Neural crest cell (in vitro differentiated cells): ENCODE results near the gene RAB19. TPM values are rescaled to one million over a fixed set of nuclear protein-coding genes. Genes with fewer than 3 reads are reported as not detected.

Experiments
- DNase-seq: peaks from one replicate; pipeline ENCODE4 v3.0.0; 2021; ENCODE audit warnings: low read depth, mixed read lengths, low spot score
- H3K27ac Mint-ChIP-seq: one replicate; pipeline ENCODE4 v1.8.0; 2021; ENCODE audit warnings: mild to moderate bottlenecking, mixed read lengths; ENCODE audit not compliant: unreplicated experiment
- H3K27me3 Mint-ChIP-seq: 2 replicates; pipeline ENCODE4 v1.8.0; 2021; ENCODE audit warnings: low read depth, mild to moderate bottlenecking, mixed read lengths
- H3K36me3 Mint-ChIP-seq: 2 replicates; pipeline ENCODE4 v1.8.0; 2021; ENCODE audit warnings: low read depth, mild to moderate bottlenecking, mixed read lengths
- H3K4me1 Mint-ChIP-seq: 2 replicates; pipeline ENCODE4 v1.8.0; 2021; ENCODE audit warnings: mixed read lengths
- H3K4me3 Mint-ChIP-seq: one replicate; pipeline ENCODE4 v1.8.0; 2021; ENCODE audit warnings: mild to moderate bottlenecking, mixed read lengths
- H3K9me3 Mint-ChIP-seq: 2 replicates; pipeline ENCODE4 v1.8.0; 2021; ENCODE audit warnings: mixed read lengths
- total RNA-seq: library from RNA; stranded (reverse); gene quantifications from 2 replicates; pipeline ENCODE4 v1.2.1, GENCODE V29; 2021
- TF ChIP-seq, protein P1 (sequence below): fragments of 200-600 bp; sonication (generic); conservative IDR thresholded peaks from 2 replicates; pipeline ENCODE4 v1.5.0; 2021; ENCODE audit warnings: antibody characterized with exemption, mild to moderate bottlenecking

RAB19 gene
- total RNA-seq, 1 donor from 2014 or later: not detected

DNA sequence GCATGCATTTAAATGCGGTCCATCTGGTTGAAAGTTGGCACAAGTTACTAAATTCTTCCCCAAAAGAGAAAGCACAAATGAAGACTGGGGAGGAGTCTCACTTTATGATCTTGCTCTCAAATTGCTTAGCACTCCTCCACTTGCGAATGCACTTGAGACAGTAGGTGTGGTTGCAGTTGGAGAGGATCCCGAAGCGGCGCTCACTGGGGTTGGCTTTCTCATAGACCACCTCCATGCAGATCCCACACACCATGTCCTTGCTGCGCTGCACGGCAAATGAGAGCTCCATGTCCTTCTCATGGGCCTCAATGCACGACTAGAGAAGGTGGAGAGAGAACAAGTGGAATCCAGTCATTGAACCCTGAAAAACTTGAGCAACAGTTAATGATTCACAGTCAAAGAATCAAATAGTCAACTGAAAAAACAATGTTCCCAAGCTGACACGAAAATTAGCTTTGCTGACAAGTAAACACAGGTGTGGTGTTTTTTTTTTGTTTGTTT, 52.7 kb downstream of the RAB19 start:
- Mint-ChIP-seq H3K4me1 (peaks cover 28% of the 10 kb centered on the region), H3K27ac (no peak overlapping the region), H3K4me3 (no peak overlapping the region), H3K36me3 (peaks cover 15% of the 10 kb centered on the region), H3K9me3 (no peaks in the 10 kb centered on the region), H3K27me3 (no peaks in the 10 kb centered on the region)
- TF ChIP-seq, protein P1, sequence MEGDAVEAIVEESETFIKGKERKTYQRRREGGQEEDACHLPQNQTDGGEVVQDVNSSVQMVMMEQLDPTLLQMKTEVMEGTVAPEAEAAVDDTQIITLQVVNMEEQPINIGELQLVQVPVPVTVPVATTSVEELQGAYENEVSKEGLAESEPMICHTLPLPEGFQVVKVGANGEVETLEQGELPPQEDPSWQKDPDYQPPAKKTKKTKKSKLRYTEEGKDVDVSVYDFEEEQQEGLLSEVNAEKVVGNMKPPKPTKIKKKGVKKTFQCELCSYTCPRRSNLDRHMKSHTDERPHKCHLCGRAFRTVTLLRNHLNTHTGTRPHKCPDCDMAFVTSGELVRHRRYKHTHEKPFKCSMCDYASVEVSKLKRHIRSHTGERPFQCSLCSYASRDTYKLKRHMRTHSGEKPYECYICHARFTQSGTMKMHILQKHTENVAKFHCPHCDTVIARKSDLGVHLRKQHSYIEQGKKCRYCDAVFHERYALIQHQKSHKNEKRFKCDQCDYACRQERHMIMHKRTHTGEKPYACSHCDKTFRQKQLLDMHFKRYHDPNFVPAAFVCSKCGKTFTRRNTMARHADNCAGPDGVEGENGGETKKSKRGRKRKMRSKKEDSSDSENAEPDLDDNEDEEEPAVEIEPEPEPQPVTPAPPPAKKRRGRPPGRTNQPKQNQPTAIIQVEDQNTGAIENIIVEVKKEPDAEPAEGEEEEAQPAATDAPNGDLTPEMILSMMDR: no peak
- no peak for DNase-seq

DNA sequence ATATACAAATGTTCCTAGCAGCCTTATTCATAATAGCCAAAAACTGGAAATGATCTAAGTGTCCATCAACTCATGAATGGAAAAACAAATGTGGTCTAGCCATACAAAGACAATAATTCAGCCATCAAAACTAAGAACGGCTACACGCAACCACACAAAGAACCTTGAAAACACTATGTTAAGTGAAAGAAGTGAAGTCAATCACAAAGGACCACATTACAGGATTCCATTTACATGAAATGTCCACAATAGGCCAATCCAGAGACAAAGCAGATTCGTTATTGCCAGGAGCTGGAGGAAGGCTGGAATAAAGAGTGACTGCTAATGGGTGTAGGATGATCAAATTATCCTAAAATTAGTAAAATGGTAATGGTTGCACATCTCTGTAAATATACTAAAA, 54.3 kb downstream of the RAB19 start:
- no peaks in the 10 kb centered on the region for H3K27me3 Mint-ChIP-seq
- no peaks in the 10 kb centered on the region for H3K9me3 Mint-ChIP-seq
- no peak overlapping the region for H3K4me3 Mint-ChIP-seq
- TF ChIP-seq, protein P1: no peak
- peak overlapping the region; percentile 31 for H3K27ac Mint-ChIP-seq
- no peak for DNase-seq
- H3K4me1 Mint-ChIP-seq: peaks cover 28% of the 10 kb centered on the region
- H3K36me3 Mint-ChIP-seq: peaks cover 13% of the 10 kb centered on the region

DNA sequence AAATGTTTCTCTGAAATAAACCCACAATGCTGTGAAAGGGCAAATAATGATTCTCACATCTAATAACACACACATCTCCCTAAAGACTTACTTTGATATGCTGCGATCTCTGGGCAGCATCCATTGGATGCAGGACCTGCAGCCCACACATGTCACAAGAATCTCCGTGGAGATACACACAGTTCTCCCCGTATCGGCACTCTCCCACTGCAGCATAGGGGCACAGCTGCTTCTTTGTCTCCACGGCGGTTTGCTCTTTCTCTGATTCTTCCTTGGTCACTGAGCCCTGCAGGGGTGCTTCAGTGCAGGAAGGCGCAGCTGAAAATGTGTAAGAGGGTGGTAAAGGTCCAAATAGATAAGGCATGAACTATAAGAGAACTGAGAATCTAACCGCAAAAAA, 55.1 kb downstream of the RAB19 start:
- Mint-ChIP-seq H3K9me3 (no peaks in the 10 kb centered on the region), H3K36me3 (peaks cover 15% of the 10 kb centered on the region), H3K27me3 (no peaks in the 10 kb centered on the region), H3K4me1 (peaks cover 28% of the 10 kb centered on the region), H3K27ac (peak overlapping the region; percentile 31), H3K4me3 (peak overlapping the region; percentile 22)
- TF ChIP-seq, protein P1: no peak
- DNase-seq: no peak

DNA sequence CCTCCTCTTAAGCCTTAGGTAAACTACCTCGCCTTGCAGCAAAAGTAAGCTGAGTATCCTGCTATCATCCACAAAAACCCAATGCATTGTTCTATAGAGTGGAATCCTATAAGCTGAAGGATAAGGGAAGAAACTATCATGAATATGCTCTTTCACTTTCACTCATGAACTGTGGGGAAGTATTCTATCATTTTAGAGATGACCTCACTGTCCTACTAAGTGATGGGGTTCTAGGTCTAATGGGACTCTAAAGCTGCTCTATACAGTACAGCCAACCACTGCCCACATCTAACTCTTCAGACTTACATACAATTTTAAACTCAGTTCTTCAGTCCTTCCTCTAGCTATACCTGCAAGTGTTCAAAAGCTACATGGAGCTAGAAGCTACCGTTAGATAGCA, 59.3 kb downstream of the RAB19 start:
- H3K27me3 Mint-ChIP-seq: no peaks in the 10 kb centered on the region
- H3K27ac Mint-ChIP-seq: no peak overlapping the region
- no peak for DNase-seq
- H3K36me3 Mint-ChIP-seq: peaks cover 13% of the 10 kb centered on the region
- H3K9me3 Mint-ChIP-seq: no peaks in the 10 kb centered on the region
- TF ChIP-seq, protein P1: no peak
- no peak overlapping the region for H3K4me3 Mint-ChIP-seq
- H3K4me1 Mint-ChIP-seq: peaks cover 24% of the 10 kb centered on the region

DNA sequence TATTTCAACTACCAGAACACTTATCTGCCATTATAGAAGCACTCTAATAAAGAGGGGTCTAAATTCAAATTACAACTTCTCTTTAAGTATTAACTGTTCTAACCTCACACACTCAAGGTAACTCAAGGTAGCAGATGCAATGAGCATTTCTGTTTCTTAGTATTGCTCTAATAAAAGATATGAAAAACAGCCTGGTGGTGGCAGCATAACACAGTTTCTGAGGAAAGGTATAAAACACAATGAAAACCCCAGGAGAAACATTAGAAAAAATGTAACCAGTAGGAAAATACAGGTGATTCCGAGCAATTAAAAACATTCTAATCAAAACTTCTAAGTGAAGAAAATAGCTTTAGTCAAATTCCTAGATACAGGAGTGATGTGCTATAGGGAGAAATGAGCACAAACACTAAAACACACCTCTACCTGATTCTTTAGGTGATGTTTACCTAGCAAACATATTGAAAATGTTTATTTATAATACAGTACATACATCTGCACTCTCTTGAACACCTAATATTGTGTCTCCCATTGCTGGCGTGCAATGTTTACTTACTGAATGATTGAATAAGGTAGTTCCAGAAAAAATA, 72.0 kb downstream of the RAB19 start:
- peak overlapping the region; percentile 78 for H3K4me3 Mint-ChIP-seq
- peak; percentile 20 for DNase-seq
- H3K4me1 Mint-ChIP-seq: peaks cover 15% of the 10 kb centered on the region
- H3K27ac Mint-ChIP-seq: no peak overlapping the region
- TF ChIP-seq, protein P1: peak; percentile 74
- no peaks in the 10 kb centered on the region for H3K9me3 Mint-ChIP-seq
- H3K36me3 Mint-ChIP-seq: no peaks in the 10 kb centered on the region
- H3K27me3 Mint-ChIP-seq: no peaks in the 10 kb centered on the region
